MM.1S (cell line): ENCODE data around the gene KCNJ1.

ENCODE experiments used
- DNase-seq: peaks from one replicate; pipeline ENCODE4 v3.0.0-alpha.2; 2015
- H2AFZ ChIP-seq: fragments of 300-600 bp; sonication (generic); 2 replicates; pipeline ENCODE4 v1.6.0; 2016; ENCODE audit warnings: antibody characterized with exemption, low read length
- H3F3A ChIP-seq: fragments of 300-600 bp; sonication (generic); 2 replicates; pipeline ENCODE4 v1.6.1; 2016; ENCODE audit warnings: mild to moderate bottlenecking, antibody characterized with exemption, low read length, moderate library complexity, mixed read lengths; ENCODE audit not compliant: insufficient read depth
- H3K27ac ChIP-seq: fragments of 300-600 bp; sonication (generic); 2 replicates; pipeline ENCODE4 v1.5.1; 2016; ENCODE audit warnings: mild to moderate bottlenecking, low read length
- H3K27me3 ChIP-seq: fragments of 300-600 bp; sonication (generic); replicated peaks from 2 replicates; pipeline ENCODE4 v1.6.0; 2016; ENCODE audit warnings: low read length; ENCODE audit not compliant: insufficient read depth
- H3K36me3 ChIP-seq: fragments of 300-600 bp; sonication (generic); replicated peaks from 2 replicates; pipeline ENCODE4 v1.6.1; 2016; ENCODE audit warnings: mild to moderate bottlenecking, low read length, mixed read lengths; ENCODE audit not compliant: insufficient read depth
- H3K4me1 ChIP-seq: fragments of 300-600 bp; sonication (generic); 2 replicates; pipeline ENCODE4 v1.6.1; 2016; ENCODE audit warnings: low read length, mixed read lengths
- H3K4me2 ChIP-seq: fragments of 300-600 bp; sonication (generic); 2 replicates; pipeline ENCODE4 v1.6.0; 2016; ENCODE audit warnings: low read depth, low read length
- H3K4me3 ChIP-seq: fragments of 300-600 bp; sonication (generic); 2 replicates; pipeline ENCODE4 v1.5.1; 2016; ENCODE audit warnings: low read length, mixed read lengths
- H3K79me2 ChIP-seq: fragments of 300-600 bp; sonication (generic); 2 replicates; pipeline ENCODE4 v1.6.1; 2016; ENCODE audit warnings: mixed run types, low read length, mixed read lengths
- H3K9ac ChIP-seq: fragments of 300-600 bp; sonication (generic); 2 replicates; pipeline ENCODE4 v1.6.1; 2016; ENCODE audit warnings: low read length, mixed read lengths
- H3K9me2 ChIP-seq: fragments of 300-600 bp; sonication (generic); replicated peaks from 2 replicates; pipeline ENCODE4 v1.6.1; 2016; ENCODE audit warnings: mild to moderate bottlenecking, low read length, mixed read lengths; ENCODE audit not compliant: insufficient read depth
- H3K9me3 ChIP-seq: fragments of 300-600 bp; sonication (generic); replicated peaks from 2 replicates; pipeline ENCODE4 v1.6.1; 2016; ENCODE audit warnings: mild to moderate bottlenecking, low read length, mixed read lengths; ENCODE audit not compliant: insufficient read depth
- H4K20me1 ChIP-seq: fragments of 300-600 bp; sonication (generic); 2 replicates; pipeline ENCODE4 v1.6.1; 2016; ENCODE audit warnings: mild to moderate bottlenecking, low read length, moderate library complexity, mixed read lengths; ENCODE audit not compliant: insufficient read depth
- EZH2 ChIP-seq: fragments of 300-600 bp; sonication (generic); optimal IDR thresholded peaks from 2 replicates; pipeline ENCODE3; 2017; ENCODE audit warnings: low read depth, mild to moderate bottlenecking, antibody characterized with exemption, low read length, mixed read lengths
- EZH2phosphoT487 ChIP-seq: fragments of 300-600 bp; sonication (generic); IDR thresholded peaks from 2 replicates; pipeline ENCODE4 v1.6.1; 2018; ENCODE audit warnings: antibody characterized with exemption, low read length
- TF ChIP-seq, protein P1 (sequence below): fragments of 300-600 bp; sonication (generic); IDR thresholded peaks from 2 replicates; pipeline ENCODE4 v1.5.1; 2016; ENCODE audit warnings: antibody characterized with exemption, low read length, mixed read lengths

The KCNJ1 gene

DNA sequence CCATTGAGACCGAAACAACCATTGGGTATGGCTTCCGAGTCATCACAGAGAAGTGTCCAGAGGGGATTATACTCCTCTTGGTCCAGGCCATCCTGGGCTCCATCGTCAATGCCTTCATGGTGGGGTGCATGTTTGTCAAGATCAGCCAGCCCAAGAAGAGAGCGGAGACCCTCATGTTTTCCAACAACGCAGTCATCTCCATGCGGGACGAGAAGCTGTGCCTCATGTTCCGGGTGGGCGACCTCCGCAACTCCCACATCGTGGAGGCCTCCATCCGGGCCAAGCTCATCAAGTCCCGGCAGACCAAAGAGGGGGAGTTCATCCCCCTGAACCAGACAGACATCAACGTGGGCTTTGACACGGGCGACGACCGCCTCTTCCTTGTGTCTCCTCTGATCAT is 44.6 kb upstream of the KCNJ1 start:
- no peak overlapping the region for H3K4me2 ChIP-seq
- no peak overlapping the region for H3K4me3 ChIP-seq
- TF ChIP-seq EZH2phosphoT487, result no peak
- no peak for TF ChIP-seq EZH2
- TF ChIP-seq, protein P1, sequence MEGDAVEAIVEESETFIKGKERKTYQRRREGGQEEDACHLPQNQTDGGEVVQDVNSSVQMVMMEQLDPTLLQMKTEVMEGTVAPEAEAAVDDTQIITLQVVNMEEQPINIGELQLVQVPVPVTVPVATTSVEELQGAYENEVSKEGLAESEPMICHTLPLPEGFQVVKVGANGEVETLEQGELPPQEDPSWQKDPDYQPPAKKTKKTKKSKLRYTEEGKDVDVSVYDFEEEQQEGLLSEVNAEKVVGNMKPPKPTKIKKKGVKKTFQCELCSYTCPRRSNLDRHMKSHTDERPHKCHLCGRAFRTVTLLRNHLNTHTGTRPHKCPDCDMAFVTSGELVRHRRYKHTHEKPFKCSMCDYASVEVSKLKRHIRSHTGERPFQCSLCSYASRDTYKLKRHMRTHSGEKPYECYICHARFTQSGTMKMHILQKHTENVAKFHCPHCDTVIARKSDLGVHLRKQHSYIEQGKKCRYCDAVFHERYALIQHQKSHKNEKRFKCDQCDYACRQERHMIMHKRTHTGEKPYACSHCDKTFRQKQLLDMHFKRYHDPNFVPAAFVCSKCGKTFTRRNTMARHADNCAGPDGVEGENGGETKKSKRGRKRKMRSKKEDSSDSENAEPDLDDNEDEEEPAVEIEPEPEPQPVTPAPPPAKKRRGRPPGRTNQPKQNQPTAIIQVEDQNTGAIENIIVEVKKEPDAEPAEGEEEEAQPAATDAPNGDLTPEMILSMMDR, result no peak

DNA sequence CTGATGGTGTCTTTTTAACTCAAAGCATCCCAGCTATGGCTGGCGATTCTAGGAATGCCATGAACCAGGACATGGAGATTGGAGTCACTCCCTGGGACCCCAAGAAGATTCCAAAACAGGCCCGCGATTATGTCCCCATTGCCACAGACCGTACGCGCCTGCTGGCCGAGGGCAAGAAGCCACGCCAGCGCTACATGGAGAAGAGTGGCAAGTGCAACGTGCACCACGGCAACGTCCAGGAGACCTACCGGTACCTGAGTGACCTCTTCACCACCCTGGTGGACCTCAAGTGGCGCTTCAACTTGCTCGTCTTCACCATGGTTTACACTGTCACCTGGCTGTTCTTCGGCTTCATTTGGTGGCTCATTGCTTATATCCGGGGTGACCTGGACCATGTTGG is 44.1 kb upstream of the KCNJ1 start:
- TF ChIP-seq, protein P1, result no peak
- TF ChIP-seq EZH2phosphoT487 (no peak), EZH2 (no peak)
- H3K27ac ChIP-seq, result no peak overlapping the region

More for the DNA sequence above, 44.6 kb upstream of the KCNJ1 start:
- Histone ChIP-seq H3K9me2 (no peaks in the 10 kb centered on the region), H3K36me3 (no peaks in the 10 kb centered on the region), H3K9me3 (no peaks in the 10 kb centered on the region), H4K20me1 (no peaks in the 10 kb centered on the region), H3K27ac (no peak overlapping the region), H3K79me2 (no peaks in the 10 kb centered on the region), H3K27me3 (no peaks in the 10 kb centered on the region), H3K9ac (no peak overlapping the region), H3F3A (no peaks in the 10 kb centered on the region), H3K4me1 (no peaks in the 10 kb centered on the region), H2AFZ (no peak overlapping the region)
- DNase-seq, result no peak

DNA sequence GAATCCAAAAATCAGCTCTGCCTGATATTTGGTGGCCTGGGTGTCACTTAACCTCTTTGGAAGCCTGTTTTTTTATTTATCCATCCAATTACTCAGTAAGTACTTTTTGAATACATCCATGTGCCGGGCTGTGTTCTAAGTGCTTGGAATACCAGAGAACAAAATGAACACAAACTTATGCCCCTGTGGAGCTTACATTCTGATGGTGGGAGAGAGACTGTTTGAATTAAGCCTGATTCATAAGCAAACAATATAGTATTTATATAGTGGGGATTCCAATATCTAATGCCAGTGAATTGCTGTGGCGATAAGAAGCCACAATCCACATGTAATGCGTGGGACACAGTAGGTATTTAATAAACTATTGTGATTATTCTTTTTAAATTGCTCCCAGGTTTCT is 43.5 kb upstream of the KCNJ1 start:
- no peaks in the 10 kb centered on the region for H3K36me3 ChIP-seq
- H3K4me1 ChIP-seq, result no peaks in the 10 kb centered on the region
- no peaks in the 10 kb centered on the region for H3F3A ChIP-seq
- no peak overlapping the region for H3K27ac ChIP-seq
- TF ChIP-seq, protein P1, result no peak
- TF ChIP-seq EZH2phosphoT487 (no peak), EZH2 (no peak)
- no peaks in the 10 kb centered on the region for H3K9me2 ChIP-seq
- H3K9ac ChIP-seq, result no peak overlapping the region
- no peak for DNase-seq
- H3K4me2 ChIP-seq, result no peak overlapping the region
- H3K79me2 ChIP-seq, result no peaks in the 10 kb centered on the region
- H3K4me3 ChIP-seq, result no peak overlapping the region
- no peak overlapping the region for H2AFZ ChIP-seq
- no peaks in the 10 kb centered on the region for H3K9me3 ChIP-seq
- no peaks in the 10 kb centered on the region for H4K20me1 ChIP-seq
- no peaks in the 10 kb centered on the region for H3K27me3 ChIP-seq

More for the DNA sequence above, 44.1 kb upstream of the KCNJ1 start:
- H3K9ac ChIP-seq, result no peak overlapping the region
- H3K27me3 ChIP-seq, result no peaks in the 10 kb centered on the region
- no peaks in the 10 kb centered on the region for H3K36me3 ChIP-seq
- no peak overlapping the region for H2AFZ ChIP-seq
- no peaks in the 10 kb centered on the region for H3F3A ChIP-seq
- H3K9me2 ChIP-seq, result no peaks in the 10 kb centered on the region
- H3K79me2 ChIP-seq, result no peaks in the 10 kb centered on the region
- H3K4me2 ChIP-seq, result no peak overlapping the region
- H3K4me3 ChIP-seq, result no peak overlapping the region
- no peaks in the 10 kb centered on the region for H3K4me1 ChIP-seq
- DNase-seq, result no peak
- H3K9me3 ChIP-seq, result no peaks in the 10 kb centered on the region
- no peaks in the 10 kb centered on the region for H4K20me1 ChIP-seq
